Astrocyte (in vitro differentiated cells and primary cell): ENCODE data around the gene TBC1D16. TPM values are rescaled to one million over a fixed set of nuclear protein-coding genes. Genes with fewer than 3 reads are reported as not detected.

ENCODE experiments used
- DNase-seq: peaks from one replicate; pipeline ENCODE4 v3.0.0-alpha.2; 2010; ENCODE audit warnings: low read depth
- FAIRE-seq: peaks from 2 replicates; lab custom pipeline; 2011; peaks lifted over from hg19 to GRCh38; lab: Jason Lieb, UNC
- H2AFZ ChIP-seq: 2 replicates; pipeline ENCODE4 v1.6.0; 2012; ENCODE audit warnings: low read depth, low read length, inconsistent platforms
- H3K27ac ChIP-seq: 2 replicates; pipeline ENCODE4 v1.5.1; 2011; ENCODE audit warnings: low read depth, low read length, inconsistent platforms
- H3K27me3 ChIP-seq: 2 replicates; pipeline ENCODE4 v1.6.0; 2011; ENCODE audit warnings: low read length, inconsistent platforms; ENCODE audit not compliant: insufficient read depth
- H3K36me3 ChIP-seq: 2 replicates; pipeline ENCODE4 v1.5.1; 2011; ENCODE audit warnings: low read length, inconsistent platforms; ENCODE audit not compliant: insufficient read depth
- H3K4me1 ChIP-seq: 2 replicates; pipeline ENCODE4 v1.5.1; 2011; ENCODE audit warnings: low read length, inconsistent platforms; ENCODE audit not compliant: insufficient read depth
- H3K4me2 ChIP-seq: 2 replicates; pipeline ENCODE4 v1.6.0; 2012; ENCODE audit warnings: low read length, inconsistent platforms
- H3K4me3 ChIP-seq: 2 replicates; pipeline ENCODE4 v1.5.1; 2011; ENCODE audit warnings: low read depth, mild to moderate bottlenecking, low read length, inconsistent platforms; ENCODE audit not compliant: insufficient read depth
- H3K79me2 ChIP-seq: 2 replicates; pipeline ENCODE4 v1.6.0; 2012; ENCODE audit warnings: mild to moderate bottlenecking, low read length, inconsistent platforms; ENCODE audit not compliant: insufficient read depth
- H3K9ac ChIP-seq: 2 replicates; pipeline ENCODE4 v1.6.0; 2012; ENCODE audit warnings: mild to moderate bottlenecking, low read length, inconsistent platforms
- H3K9me3 ChIP-seq: 2 replicates; pipeline ENCODE4 v1.5.1; 2012; ENCODE audit warnings: low read depth, mild to moderate bottlenecking, low read length, inconsistent platforms; ENCODE audit not compliant: insufficient read depth
- H4K20me1 ChIP-seq: 2 replicates; pipeline ENCODE4 v1.6.0; 2012; ENCODE audit warnings: low read length, inconsistent platforms; ENCODE audit not compliant: insufficient read depth
- H3K27ac Mint-ChIP-seq: one replicate; pipeline ENCODE4 v1.8.0; 2021; ENCODE audit warnings: mild to moderate bottlenecking, mixed read lengths; ENCODE audit not compliant: unreplicated experiment
- H3K27me3 Mint-ChIP-seq: one replicate; pipeline ENCODE4 v1.8.0; 2021; ENCODE audit warnings: low read depth, mixed read lengths; ENCODE audit not compliant: unreplicated experiment
- H3K36me3 Mint-ChIP-seq: one replicate; pipeline ENCODE4 v1.8.0; 2021; ENCODE audit warnings: low read depth, mixed read lengths; ENCODE audit not compliant: unreplicated experiment
- H3K4me1 Mint-ChIP-seq: one replicate; pipeline ENCODE4 v1.8.0; 2021; ENCODE audit warnings: low read depth, mixed read lengths; ENCODE audit not compliant: unreplicated experiment
- H3K4me3 Mint-ChIP-seq: one replicate; pipeline ENCODE4 v1.8.0; 2021; ENCODE audit warnings: mild to moderate bottlenecking, moderate library complexity, mixed read lengths; ENCODE audit not compliant: unreplicated experiment
- H3K9me3 Mint-ChIP-seq: one replicate; pipeline ENCODE4 v1.8.0; 2021; ENCODE audit warnings: mild to moderate bottlenecking, mixed read lengths; ENCODE audit not compliant: unreplicated experiment
- CTCF ChIP-seq: IDR thresholded peaks from 2 replicates; pipeline ENCODE4 v1.5.1; 2011; ENCODE audit warnings: low read depth, mild to moderate bottlenecking, inconsistent platforms, low read length, moderate library complexity; ENCODE audit not compliant: insufficient read depth
- EZH2 ChIP-seq: IDR thresholded peaks from 2 replicates; pipeline ENCODE4 v1.6.1; 2012; ENCODE audit warnings: mild to moderate bottlenecking, low read length, inconsistent platforms; ENCODE audit not compliant: insufficient read depth
- total RNA-seq: library from RNA; stranded (reverse); gene quantifications from 2 replicates; pipeline ENCODE4 v1.2.1, GENCODE V29; 2021

Gene TBC1D16
- total RNA-seq, 1 donor from 2014 or later = 37.6 TPM

- Mint-ChIP-seq H3K36me3 (no peaks in the 10 kb centered on the region), H3K27me3 (peaks cover 7% of the 10 kb centered on the region)
- peak overlapping the region; percentile 77 for H2AFZ ChIP-seq
Observed at GRCh38 chr17:80070375-80071115, 34.9 kb upstream of the TBC1D16 start.

GRCh38 chr17:80068301-80069222 is 32.9 kb upstream of the TBC1D16 start:
- Mint-ChIP-seq H3K27me3 (peaks cover 6% of the 10 kb centered on the region), H3K36me3 (no peaks in the 10 kb centered on the region), H3K4me1 (peaks cover 12% of the 10 kb centered on the region), H3K4me3 (no peak overlapping the region), H3K27ac (peak overlapping the region; percentile 41), H3K9me3 (no peaks in the 10 kb centered on the region)
- H2AFZ ChIP-seq = peak overlapping the region; percentile 31
- H3K36me3 ChIP-seq = no peaks in the 10 kb centered on the region
- peak overlapping the region; percentile 30 for H3K4me2 ChIP-seq
- DNase-seq = peak; percentile 75
- no peak for FAIRE-seq
- H3K4me1 ChIP-seq = peaks cover 22% of the 10 kb centered on the region
- H3K79me2 ChIP-seq = no peaks in the 10 kb centered on the region
- H3K27me3 ChIP-seq = no peaks in the 10 kb centered on the region
- no peak overlapping the region for H3K4me3 ChIP-seq
- no peak for TF ChIP-seq EZH2
- TF ChIP-seq CTCF = no peak
- no peak overlapping the region for H3K27ac ChIP-seq
- no peaks in the 10 kb centered on the region for H3K9me3 ChIP-seq
- H4K20me1 ChIP-seq = no peaks in the 10 kb centered on the region
- H3K9ac ChIP-seq = peak overlapping the region; percentile 12

More at GRCh38 chr17:80070375-80071115, 34.9 kb upstream of the TBC1D16 start:
- no peaks in the 10 kb centered on the region for H3K9me3 Mint-ChIP-seq
- H3K4me2 ChIP-seq = peak overlapping the region; percentile 78
- DNase-seq = no peak
- H3K27ac Mint-ChIP-seq = no peak overlapping the region
- H3K9ac ChIP-seq = peak overlapping the region; percentile 57
- peak overlapping the region; percentile 11 for H3K4me3 ChIP-seq
- no peaks in the 10 kb centered on the region for H3K9me3 ChIP-seq
- FAIRE-seq = no peak
- TF ChIP-seq CTCF (no peak), EZH2 (no peak)
- H3K4me3 Mint-ChIP-seq = no peak overlapping the region
- no peak overlapping the region for H3K27ac ChIP-seq
- H4K20me1 ChIP-seq = no peaks in the 10 kb centered on the region
- H3K4me1 ChIP-seq = peaks cover 14% of the 10 kb centered on the region
- H3K4me1 Mint-ChIP-seq = peaks cover 9% of the 10 kb centered on the region
- H3K27me3 ChIP-seq = no peaks in the 10 kb centered on the region
- H3K79me2 ChIP-seq = no peaks in the 10 kb centered on the region
- no peaks in the 10 kb centered on the region for H3K36me3 ChIP-seq
